H1 (cell line): ENCODE measurements around the gene ARHGAP10. TPM values are rescaled to one million over a fixed set of nuclear protein-coding genes. Genes with fewer than 3 reads are reported as not detected.

Source experiments
- ASH2L ChIP-seq: fragments of 200-600, 300-600 bp; sonication (generic); IDR thresholded peaks from one replicate; pipeline ENCODE4 v1.7.1; 2017; ENCODE audit warnings: low read length
- GABPA ChIP-seq: IDR thresholded peaks from 2 replicates; pipeline ENCODE4 v1.6.1; 2011; ENCODE audit warnings: mild to moderate bottlenecking, low read length, moderate library complexity, borderline replicate concordance; ENCODE audit not compliant: insufficient read depth
- KDM1A ChIP-seq: fragments of 200-600, 300-600 bp; sonication (generic); IDR thresholded peaks from 2 replicates; pipeline ENCODE4 v1.7.1; 2016; ENCODE audit warnings: mild to moderate bottlenecking, low read length, borderline replicate concordance
- PHF8 ChIP-seq: fragments of 200-600 bp; sonication (generic); conservative IDR thresholded peaks from 2 replicates; pipeline ENCODE4 v1.7.1; 2012; ENCODE audit warnings: low read depth, mild to moderate bottlenecking, inconsistent platforms, low read length, moderate library complexity
- SP1 ChIP-seq: IDR thresholded peaks from 2 replicates; pipeline ENCODE4 v1.6.1; 2011; ENCODE audit warnings: low read depth, low read length
- TAF1 ChIP-seq: IDR thresholded peaks from 2 replicates; pipeline ENCODE4 v1.6.1; 2011; ENCODE audit warnings: mild to moderate bottlenecking, low read depth, low read length
- polyA plus RNA-seq, 7 experiments: library from polyadenylated mRNA; depleted of rRNA in 3 of 7; stranded (reverse) in 5 of 7; unstranded in 2 of 7; fragments of >200 nt in 5 of 7; fragments of 200-250 nt in 2 of 7; gene quantifications; 1 replicate in 5 of 7; 2 replicates in 1 of 7; 4 replicates in 1 of 7; pipeline versions ENCODE4 v1.2.1 to v1.2.3, GENCODE V29; 2011 to 2013; ENCODE audit warnings: missing spikeins in 2 of 7, mixed read lengths in 2 of 7
- total RNA-seq: library from RNA; stranded (reverse); fragmentation: NEBNext Ultra II Directional; extraction: Animal tissue kit (Norgen Biotek cat#: 25700); gene quantifications from 2 replicates; pipeline ENCODE4 v1.2.1, GENCODE V29; 2021
- TF ChIP-seq, protein P1 (sequence below): IDR thresholded peaks from 2 replicates; pipeline ENCODE4 v1.6.1; 2011; ENCODE audit warnings: low read length, improper control_type of control experiment

The ARHGAP10 gene
- total and polyA plus RNA-seq, 2 of the 8 experiments (the other 6 are each of a cell fraction or from before 2014, with no cell fraction given), result 3.7 to 6.1 TPM

DNA sequence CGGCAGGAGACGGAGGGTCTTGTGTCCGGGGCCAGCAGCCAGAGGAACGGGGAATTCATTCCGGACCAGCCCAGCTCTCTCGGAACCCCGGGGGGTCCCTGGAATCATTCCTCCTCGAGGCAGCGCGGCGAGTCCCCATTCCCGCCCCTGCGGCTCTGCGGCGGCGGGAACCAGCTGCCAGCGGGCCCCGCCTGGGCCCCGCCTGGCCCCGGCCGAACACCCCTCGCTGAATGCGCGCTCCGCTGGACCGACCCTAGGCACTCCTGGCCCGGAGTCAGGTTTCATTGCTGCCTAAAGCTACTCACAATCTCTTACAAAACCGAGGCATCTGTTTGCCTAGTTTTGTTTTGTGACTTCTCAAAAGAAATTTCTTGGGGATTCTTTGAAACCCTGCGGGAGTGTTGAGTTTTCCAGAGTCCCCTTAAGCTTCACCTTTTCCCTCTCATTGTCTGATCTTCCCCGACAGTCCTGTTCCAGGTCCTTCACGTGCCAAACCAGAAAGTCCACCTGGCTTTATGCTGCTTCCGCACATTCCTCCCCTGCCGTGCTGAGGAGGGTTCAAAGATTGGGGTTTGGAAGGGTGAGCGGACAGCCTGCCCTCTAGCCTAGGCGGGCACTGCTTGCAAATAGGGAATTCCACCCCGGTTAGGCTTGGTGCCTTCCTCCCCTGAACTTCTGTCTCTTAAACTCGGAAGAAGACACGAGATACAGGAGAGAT, 789 bp downstream of the ARHGAP10 start (continued):
- TF ChIP-seq, protein P1, sequence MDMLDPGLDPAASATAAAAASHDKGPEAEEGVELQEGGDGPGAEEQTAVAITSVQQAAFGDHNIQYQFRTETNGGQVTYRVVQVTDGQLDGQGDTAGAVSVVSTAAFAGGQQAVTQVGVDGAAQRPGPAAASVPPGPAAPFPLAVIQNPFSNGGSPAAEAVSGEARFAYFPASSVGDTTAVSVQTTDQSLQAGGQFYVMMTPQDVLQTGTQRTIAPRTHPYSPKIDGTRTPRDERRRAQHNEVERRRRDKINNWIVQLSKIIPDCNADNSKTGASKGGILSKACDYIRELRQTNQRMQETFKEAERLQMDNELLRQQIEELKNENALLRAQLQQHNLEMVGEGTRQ, result no peak
- TF ChIP-seq TAF1, result peak; percentile 44
- peak; percentile 49; the same call in 1 of the 2 replicates for TF ChIP-seq SP1
- TF ChIP-seq KDM1A, result peak; percentile 25; the same call in 1 of the 2 replicates
- peak; percentile 24; the same call in 1 of the 2 replicates for TF ChIP-seq PHF8
- peak; percentile 91 for TF ChIP-seq ASH2L
- TF ChIP-seq GABPA, result 0 out of 2 replicates have a peak, but pooled peaks have one; percentile 23
